Left colon (tissue), 2 donors: ENCODE measurements around the gene CLDN25. TPM values are rescaled to one million over a fixed set of nuclear protein-coding genes. Genes with fewer than 3 reads are reported as not detected.

ENCODE experiments used
- ATAC-seq: fragments of 200-7000 bp; cut with Tn5 transposase; one replicate; pipeline ENCODE4 v1.9.1; 2020; ENCODE audit warnings: mild to moderate bottlenecking, moderate library complexity
- DNase-seq, 2 donors: peaks; one replicate each; pipeline ENCODE4 v3.0.0-alpha.2; 2020
- intact Hi-C, 2 donors: fragments of 100-400 bp; cut with DNase I in 1 of 2; cut with micrococcal nuclease in 1 of 2; formaldehyde crosslinking; loops; one replicate each; pipeline versions ENCODE4 v1.11.2 to v1.14.0; 2022; cut with DNase I, micrococcal nuclease
- total RNA-seq, 2 donors: library from RNA; stranded (reverse); fragmentation: NEBNext Ultra II Directional; extraction: Animal tissue kit (Norgen Biotek cat#: 25700); gene quantifications; one replicate each; pipeline ENCODE4 v1.2.1, GENCODE V29; 2021
- donor health status: DM: no; HTN: no; CAD: no.
- donor health status: DM: yes; HTN: yes; CAD: no.

CLDN25 gene
- total RNA-seq, 2 donors from 2014 or later, result not detected

GRCh38 chr11:113802621-113803020 is 23.0 kb downstream of the CLDN25 start:
- intact Hi-C loops, result no loop called here
- DNase-seq (no peak), ATAC-seq (no peak)

- no peak for ATAC-seq
- no peak for DNase-seq
- intact Hi-C loops, result no loop called here
Measured at GRCh38 chr11:113805640-113806039, 26.0 kb downstream of the CLDN25 start.

- ATAC-seq (peak; percentile 79), DNase-seq (peak in 1 of 2 donors; percentile 23)
- intact Hi-C loops, result no loop called here
Measured at GRCh38 chr11:113806406-113806805, 26.8 kb downstream of the CLDN25 start.

- no peak for DNase-seq
- intact Hi-C loops, result no loop called here
Measured at GRCh38 chr11:113808931-113809330, 29.3 kb downstream of the CLDN25 start.

GRCh38 chr11:113814181-113814580 is 34.6 kb downstream of the CLDN25 start:
- no peak for DNase-seq
- intact Hi-C loops, result no loop called here
- ATAC-seq, result no peak

More at GRCh38 chr11:113808931-113809330, 29.3 kb downstream of the CLDN25 start:
- no peak for ATAC-seq

- intact Hi-C loops, result no loop called here
- DNase-seq (no peak), ATAC-seq (no peak)
Measured at GRCh38 chr11:113817162-113817561, 37.6 kb downstream of the CLDN25 start.

GRCh38 chr11:113817626-113818025 is 38.0 kb downstream of the CLDN25 start:
- DNase-seq, result no peak
- no peak for ATAC-seq
- intact Hi-C loops, result no loop called here

GRCh38 chr11:113818426-113818825 is 38.8 kb downstream of the CLDN25 start:
- DNase-seq (no peak), ATAC-seq (no peak)
- intact Hi-C loops, result no loop called here

- no peak for DNase-seq
- no peak for ATAC-seq
- intact Hi-C loops, result no loop called here
Measured at GRCh38 chr11:113827477-113827876, 47.9 kb downstream of the CLDN25 start.

GRCh38 chr11:113828191-113828590 is 48.6 kb downstream of the CLDN25 start:
- ATAC-seq, result no peak
- intact Hi-C loops, result no loop called here
- DNase-seq, result no peak

- ATAC-seq (no peak), DNase-seq (no peak)
- intact Hi-C loops, result no loop called here
Measured at GRCh38 chr11:113829751-113830150, 50.2 kb downstream of the CLDN25 start.

Other genes starting within 250 kb of the CLDN25 start
- under 1 TPM; 0.47 to 0.73 TPM for gene TMPRSS5, start 73.5 kb upstream of the CLDN25 start, total RNA-seq
- 10 to 100 TPM in 1 of 2 donors, 1 to 10 TPM in 1; 9.1 to 11.8 TPM for gene ZW10, start 6.1 kb upstream of the CLDN25 start, total RNA-seq
- 10 to 100 TPM; 20.0 to 21.8 TPM for gene USP28, start 95.8 kb downstream of the CLDN25 start, total RNA-seq
- gene HTR3B, start 125.0 kb downstream of the CLDN25 start, total RNA-seq, result not detected
- gene HTR3A, start 195.3 kb downstream of the CLDN25 start, total RNA-seq, result under 1 TPM in 1 of 2 donors, not detected in 1; 0.67 TPM